HL-60 (cell line): ENCODE data around the gene ADAMTS17.

Source experiments
- CTCF ChIP-seq: IDR thresholded peaks from one replicate; pipeline ENCODE4 v1.5.1; 2011; ENCODE audit warnings: low read length, control low read depth, inconsistent platforms; ENCODE audit not compliant: insufficient read depth
- POLR2AphosphoS5 ChIP-seq: IDR thresholded peaks from 2 replicates; pipeline ENCODE4 v1.6.1; 2012; ENCODE audit warnings: low read depth
- REST ChIP-seq: IDR thresholded peaks from 2 replicates; pipeline ENCODE4 v1.6.1; 2012; ENCODE audit warnings: low read depth; ENCODE audit not compliant: insufficient replicate concordance

GRCh38 chr15:100215843-100216169 lies 126.0 kb downstream of the ADAMTS17 start:
- no peak for TF ChIP-seq POLR2AphosphoS5
- no peak for TF ChIP-seq CTCF
- TF ChIP-seq REST, result no peak
